ENCODE results near the gene KDM8.
A peak's percentile ranks its signal among the peaks of the same experiment; 100 is the strongest.

Gene KDM8

DNA sequence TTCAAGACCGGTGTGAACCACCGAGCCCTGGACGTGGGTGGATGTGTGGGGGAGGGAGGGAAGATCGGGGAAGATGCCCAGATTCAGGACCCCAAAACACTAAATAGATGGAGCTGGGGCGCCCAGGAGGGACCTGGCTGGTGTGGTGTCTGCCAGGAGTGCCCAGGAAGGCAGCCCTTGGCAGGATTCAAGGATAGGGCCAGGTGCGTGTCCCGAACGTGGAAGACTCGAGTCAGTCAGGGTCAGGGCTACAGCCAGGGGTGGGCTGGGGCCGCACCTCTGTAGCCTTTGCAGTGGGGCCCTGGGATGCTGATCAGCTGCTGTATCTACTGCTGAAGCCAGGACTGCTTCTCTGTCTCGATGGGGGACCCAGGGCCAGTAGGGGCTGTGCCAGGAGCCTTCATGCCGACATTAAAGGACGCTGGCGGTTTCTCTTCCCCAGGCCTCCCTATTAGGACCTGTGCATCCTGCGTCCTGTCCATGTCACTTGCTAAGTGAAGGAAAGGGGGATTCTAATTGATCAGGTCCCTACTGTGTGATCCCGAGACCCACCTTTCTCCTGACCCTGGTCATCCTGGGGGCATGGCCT, 13.1 kb downstream of the KDM8 start:
- DNase-seq: no peak

DNA sequence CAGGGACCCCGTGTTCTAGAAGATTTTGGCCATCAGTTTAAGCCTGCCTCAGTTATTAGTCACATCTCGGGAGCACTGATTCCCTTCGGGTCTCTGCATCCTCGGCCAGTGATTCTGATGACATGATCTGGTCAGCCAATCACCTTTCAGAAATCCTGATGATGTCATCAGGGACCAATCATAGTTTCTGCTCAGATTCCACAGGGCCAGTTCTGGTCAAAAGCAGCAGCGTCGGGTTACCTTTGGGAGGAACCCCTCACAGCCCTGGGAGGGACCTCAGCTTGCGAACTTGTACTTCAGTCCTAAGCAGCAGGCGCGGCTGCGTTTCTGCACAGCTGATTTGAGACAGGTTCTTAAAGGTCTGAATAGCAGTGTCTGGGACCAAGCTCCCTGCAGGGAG, 13.9 kb downstream of the KDM8 start:
- no peak for DNase-seq

DNA sequence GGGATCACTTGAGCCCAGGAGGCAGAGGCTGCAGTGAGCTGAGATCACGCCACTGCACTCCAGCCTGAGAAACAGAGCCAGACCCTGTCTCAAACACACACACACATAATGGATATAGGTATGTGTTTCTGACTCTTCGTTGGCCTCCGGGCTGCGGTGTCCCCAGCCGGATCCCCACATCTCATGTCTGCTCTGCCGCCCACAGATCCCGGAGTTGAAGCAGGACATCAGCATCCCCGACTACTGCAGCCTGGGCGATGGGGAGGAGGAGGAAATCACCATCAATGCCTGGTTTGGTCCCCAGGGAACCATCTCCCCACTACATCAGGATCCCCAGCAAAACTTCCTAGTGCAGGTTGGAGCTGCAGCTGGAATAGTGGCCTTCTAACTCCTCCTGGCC, 15.4 kb downstream of the KDM8 start:
- no peak for DNase-seq

DNA sequence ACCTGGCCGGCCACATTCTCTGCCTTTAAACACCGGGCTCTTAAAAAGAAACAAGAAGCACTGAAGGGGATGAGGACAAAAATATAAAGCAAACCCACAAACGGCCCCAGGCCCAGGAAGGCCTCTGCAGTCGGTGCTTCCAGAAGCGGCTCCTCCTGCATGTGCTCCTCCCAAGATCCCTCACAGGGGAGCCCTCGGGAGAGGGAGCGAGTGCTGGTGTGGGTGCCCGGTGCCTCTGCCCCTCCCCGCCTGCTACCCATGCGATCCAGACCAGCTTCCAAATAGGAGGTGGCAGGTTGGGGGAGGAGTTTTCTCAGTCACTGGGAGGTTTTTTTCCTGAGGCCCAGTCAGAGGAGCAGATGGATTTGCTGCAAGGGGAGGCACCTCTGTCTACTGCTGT, 15.8 kb downstream of the KDM8 start:
- DNase-seq: no peak

DNA sequence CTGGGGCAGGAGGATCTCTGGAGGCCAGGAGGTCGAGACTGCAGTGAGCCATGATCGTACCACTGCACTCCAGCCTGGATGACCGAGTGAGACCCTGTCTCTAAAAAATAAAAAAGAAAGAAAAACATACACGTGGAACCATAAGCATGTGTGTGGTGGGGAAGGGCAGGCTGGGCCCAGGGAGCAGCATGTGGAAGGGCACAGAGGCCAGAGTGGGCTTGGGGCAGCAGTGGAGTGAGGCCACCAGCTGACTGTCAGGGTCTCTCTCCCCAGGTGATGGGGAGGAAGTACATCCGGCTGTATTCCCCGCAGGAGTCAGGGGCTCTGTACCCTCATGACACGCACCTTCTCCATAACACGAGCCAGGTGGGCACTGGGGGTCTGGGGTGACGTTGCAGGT, 16.8 kb downstream of the KDM8 start:
- no peak for DNase-seq

DNA sequence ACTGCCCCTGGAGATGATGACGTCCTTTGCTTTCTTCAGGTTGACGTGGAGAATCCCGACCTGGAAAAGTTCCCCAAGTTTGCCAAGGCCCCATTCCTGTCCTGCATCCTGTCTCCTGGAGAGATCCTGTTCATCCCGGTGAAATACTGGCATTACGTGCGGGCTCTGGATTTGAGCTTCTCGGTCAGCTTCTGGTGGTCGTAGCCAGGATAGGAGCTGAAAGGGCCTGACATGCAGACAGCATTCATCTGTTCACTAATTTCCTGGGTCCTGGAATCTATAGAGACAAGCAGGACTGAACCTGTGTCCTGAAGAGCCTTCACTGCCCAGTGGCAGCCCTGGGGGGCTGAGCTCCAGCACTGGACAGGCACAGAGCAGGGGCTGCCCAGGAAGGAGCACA, 17.2 kb downstream of the KDM8 start:
- DNase-seq: no peak

DNA sequence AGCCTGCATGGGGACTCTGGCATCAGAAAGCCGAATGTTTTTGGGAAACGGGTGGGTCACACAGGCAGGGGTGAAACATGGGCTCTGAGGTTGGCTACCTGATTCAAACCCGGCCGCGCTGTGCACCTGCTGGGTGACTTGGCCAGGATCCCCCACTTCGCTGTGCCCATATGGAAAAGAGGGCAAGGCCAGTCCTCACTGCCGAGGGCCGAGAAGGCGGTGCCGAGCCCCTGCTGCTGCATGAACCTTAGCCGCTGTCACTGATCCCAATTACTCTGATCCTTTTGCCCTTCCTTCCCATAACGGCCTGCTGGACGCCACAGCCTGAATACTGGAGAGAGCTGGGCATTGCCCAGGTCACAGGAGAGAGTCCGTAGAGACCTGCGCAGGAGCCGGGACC, 17.7 kb downstream of the KDM8 start:
- no peak for DNase-seq

DNA sequence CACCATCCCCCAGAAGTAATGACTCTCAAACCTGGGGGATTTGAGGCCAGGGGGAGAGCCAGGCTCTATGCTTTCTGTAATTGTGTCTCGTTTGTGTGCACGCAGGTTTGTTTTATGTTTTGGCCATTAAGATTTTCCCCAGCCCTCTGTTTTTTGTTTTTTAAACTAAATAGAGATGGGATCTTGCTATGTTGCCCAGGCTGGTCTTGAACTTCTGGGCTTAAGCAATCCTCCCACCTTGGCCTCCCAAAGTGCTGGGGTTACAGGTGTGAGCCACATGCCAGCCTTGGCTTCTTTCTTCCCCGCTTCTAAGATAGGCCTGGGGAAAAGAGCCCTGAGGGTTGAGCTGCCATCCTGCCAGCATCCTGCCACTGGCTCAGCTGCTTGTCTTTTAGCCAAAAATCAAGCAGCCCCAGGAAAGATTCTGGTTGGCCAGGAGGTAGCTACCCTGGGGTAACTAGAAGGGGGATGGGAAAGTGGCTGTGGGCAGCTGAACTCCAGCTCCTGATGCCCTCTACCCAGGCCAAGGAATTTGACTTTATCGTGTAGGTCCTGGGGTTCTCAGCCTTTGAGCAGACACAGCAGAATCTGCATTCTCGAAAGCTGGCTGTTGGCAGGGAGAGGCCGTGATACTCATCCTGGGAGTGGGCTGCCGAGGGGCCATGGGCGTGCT, 18.4 kb downstream of the KDM8 start:
- DNase-seq: no peak

DNA sequence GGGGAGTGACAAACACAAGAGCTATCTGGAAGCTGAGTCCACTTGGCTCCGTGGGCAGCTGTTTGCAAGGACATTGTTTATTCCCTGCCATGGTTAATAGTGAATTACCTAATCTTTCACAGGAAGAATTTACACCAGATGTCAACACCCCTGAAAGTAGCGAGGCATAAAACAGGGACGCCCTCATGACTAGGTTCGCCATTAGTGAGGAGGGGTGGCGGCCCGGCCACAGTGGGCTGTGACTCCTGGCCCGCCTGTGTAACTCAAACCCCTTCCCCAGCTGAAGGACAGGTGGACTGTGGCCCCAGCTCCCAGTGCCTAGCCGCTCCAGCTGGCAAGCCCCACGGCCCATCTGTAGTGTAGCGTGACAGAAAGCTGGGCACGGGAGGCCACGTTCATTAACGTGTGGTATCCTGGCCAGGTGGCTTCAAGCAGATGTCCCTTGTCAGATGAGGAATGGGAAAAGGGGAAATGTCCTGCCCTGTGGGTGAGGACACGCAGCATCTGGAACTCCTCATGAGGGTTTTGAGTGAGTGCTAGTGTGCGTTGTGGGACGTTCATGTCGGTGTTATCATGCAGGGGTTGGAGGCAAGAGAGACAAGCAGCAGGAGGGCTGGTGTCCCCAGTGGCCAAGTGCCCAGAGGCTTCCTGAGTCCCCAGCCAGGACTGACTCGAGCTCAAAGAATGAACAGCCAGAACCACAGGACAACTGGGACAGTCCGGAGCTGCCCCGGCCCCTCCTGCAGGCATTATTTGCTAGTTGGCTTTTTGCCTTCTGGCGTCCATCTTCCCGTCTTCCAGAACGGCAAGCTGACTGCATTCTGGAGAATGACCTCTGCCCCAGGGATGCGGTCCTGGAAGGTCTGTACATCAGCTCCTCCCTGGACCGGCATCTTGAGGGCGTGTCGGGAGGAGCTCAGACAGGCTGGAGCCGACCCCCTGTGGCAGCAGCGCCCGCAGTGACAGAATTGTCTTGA, 19.2 kb downstream of the KDM8 start:
- no peak for DNase-seq

DNA sequence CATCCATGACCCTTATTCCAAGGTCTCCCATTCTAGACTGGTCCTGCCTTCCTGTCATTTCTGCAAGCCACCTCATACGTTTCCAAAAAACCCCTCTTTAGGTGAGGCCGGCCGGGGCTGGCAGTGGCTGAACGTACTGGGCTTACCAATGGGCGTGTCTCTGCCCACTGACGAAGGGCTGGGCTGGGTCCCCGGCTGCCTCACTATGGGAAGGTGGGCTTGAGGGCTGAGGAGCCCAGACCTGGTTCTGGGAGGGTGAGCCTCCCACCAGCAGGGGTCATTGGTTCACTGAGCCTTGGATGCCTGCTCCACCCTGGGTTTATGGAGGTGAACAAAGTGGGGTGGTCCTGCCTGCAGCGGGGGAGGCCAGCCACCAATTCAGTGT, 19.9 kb downstream of the KDM8 start:
- no peak for DNase-seq

DNA sequence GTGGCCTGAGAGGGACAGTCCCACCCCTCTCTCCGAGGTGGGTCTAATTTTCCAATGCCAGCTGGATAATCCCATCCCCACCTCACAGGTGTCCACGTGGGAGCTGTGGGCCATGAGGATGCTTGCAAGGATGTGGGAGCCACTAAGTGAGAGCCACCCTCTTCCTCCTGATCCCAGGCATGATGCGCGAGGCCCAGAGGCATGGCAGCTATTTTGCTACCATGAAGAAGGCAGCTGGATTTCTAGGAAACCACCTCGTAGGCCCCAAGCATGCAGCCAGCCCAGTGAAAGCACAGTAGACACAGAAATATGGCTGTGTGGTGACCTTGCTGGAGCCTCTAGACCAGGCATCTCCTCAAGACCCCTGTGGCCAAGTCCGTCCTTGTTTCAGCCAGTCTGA, 20.4 kb downstream of the KDM8 start:
- no peak for DNase-seq

DNA sequence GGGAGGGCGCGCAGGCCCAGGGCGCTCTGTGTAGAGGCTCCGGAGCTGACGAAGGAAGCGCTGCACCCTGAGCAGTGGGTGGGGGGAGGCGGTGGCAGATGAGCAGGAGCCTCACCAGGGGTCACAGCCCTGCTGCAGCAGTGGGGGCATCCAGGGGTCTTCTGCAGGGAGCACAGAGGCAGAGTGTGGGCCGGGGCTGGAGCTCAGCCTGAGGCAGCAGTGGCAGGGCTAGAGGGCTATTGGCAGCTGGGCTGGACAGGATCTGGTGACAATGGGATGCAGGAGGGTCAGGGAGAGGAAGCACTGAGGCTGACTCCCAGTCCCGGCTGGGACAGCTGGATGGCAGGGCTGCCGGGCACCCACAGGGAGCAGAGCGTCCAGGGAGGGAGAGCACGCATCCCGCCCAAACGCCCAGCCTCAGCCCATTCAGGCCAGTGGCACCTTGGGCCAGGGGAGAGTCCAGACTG, 21.0 kb downstream of the KDM8 start:
- no peak for DNase-seq

DNA sequence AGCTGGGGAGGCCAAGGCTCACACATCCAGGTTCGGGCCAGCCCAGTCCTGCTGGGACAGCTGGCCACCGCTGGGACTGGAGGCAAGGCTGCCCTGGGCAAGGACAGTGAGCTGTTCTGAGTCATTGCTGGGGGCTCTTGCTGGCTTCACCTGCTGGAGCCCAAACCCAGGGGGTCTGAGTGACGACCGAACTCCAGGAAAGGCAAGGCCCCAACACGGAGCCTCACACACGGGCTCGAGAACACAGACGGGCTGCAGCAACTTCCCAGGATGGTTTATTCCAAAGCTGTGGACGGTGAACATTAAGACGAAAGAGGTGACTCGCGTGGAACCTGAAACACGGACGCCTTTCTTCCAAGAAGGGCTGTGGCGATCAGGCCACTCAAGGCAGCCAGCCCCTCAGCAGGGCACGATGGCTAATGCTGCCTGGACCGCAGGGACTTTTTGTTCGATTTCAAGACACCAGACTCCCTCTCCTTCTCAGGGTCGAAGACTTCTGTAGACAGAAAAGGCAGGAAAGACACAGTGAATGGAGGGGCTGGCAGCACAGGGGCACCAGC, 21.5 kb downstream of the KDM8 start:
- DNase-seq: no peak

DNA sequence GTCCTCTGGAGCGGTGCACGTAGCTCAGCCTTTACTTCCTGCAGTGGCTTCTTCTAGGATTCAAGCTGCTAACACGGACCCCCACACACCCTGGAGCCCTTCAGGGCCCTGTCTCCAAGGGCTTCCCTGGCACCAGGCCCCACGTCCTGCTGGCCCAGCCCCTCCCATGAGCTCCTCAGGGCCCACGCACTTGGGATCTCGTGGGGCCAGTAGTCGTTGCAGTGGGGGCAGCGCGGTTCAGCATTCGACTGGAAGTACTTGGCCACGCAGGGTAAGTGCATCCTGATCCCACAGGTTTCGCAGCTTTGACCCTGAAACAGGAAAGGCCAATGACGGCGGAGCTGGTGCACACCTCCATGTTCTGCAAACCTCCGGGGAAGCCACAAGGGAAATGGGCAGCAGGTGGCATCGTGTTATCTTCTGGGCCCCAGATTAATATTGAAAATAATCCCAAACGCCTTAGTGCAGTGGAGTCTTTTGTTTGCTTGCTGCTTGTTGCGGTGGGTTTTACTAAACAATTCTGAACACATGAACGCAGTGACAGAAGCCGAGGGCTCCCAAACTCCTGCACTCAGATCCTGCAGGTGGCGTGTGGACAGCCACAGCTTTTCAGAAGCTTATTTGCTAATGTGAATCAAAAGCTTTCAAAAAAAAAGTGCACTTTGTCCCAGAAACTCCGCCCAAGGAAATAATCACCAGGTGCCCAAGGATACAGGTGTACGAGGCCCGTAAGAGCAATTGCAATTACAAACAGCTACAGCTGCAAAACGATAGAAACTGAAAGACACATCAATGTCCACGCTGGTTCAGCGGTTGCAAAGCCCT, 22.4 kb downstream of the KDM8 start:
- no peak for DNase-seq

DNA sequence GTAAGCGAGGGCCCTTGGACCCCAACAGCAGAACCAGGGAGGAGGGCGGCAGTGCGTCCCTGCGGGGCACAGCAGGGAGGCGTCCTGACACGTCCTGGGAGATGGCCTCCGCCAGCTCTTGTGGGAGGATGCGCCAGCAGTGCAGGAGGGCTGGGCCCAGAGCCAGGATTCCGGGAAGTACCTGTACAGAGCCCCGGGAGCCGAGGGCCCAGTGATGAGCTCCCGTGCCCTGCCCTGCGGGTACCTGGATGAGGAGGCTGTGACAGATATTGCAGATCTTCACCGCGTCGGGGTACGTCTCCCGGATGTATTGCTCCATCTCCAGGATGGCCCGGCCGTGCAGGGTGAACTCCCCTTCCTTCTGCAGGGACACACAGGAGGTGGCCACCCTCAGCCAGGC, 23.1 kb downstream of the KDM8 start:
- DNase-seq: no peak

DNA sequence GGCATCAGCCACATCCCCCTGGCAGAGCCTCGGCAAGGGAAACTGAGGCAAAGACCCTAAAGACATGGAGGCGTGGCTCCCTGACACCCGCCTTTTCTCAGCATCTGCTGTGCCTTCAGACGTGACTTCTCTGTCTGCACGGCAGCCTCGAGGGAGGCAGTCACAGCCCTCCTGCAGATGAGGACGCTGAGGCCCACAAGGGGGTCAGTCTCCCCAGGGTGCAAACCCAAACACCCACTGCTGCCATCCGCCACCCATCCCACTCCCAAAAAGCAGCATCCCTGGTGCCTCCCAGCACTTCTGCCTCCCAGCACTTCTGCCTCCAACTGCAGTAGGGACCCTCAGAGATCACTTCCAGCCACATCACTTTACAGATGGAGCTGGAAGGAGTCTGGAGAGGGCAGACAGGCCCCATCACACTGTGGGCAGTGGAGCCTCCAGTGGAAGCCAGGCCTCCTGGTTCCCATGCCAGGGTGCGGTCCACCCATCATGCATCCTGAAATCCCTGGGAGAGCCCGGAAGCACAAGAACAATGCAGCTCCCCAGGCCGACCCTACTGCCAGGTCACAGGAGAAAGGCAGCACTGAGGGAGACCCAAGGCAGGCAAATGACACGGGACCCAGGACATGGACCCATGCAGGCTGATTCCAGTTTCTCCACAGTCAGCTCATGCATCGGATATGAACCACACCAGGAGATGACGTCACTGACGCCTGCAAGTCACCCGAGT, 23.8 kb downstream of the KDM8 start:
- DNase-seq: no peak

DNA sequence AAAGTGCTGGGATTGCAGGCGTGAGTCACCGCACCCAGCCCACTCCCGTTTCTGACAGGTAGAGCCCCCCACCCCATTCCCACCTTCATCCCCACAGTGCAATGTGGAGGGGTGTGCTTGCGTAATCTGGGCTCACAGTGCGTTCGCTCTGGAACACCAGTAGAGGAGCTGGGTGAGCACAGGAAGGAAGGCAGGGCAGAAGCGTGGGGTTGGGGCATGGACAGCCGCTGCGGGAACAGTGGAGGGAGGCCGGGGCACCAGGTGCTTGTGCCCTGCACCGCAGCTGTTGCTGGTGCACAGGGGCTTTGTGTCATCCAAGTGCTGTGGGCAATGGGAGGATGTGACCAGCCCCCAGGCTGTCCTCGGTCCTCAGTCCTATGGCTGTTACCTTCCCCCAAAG, 24.7 kb downstream of the KDM8 start:
- DNase-seq: no peak

DNA sequence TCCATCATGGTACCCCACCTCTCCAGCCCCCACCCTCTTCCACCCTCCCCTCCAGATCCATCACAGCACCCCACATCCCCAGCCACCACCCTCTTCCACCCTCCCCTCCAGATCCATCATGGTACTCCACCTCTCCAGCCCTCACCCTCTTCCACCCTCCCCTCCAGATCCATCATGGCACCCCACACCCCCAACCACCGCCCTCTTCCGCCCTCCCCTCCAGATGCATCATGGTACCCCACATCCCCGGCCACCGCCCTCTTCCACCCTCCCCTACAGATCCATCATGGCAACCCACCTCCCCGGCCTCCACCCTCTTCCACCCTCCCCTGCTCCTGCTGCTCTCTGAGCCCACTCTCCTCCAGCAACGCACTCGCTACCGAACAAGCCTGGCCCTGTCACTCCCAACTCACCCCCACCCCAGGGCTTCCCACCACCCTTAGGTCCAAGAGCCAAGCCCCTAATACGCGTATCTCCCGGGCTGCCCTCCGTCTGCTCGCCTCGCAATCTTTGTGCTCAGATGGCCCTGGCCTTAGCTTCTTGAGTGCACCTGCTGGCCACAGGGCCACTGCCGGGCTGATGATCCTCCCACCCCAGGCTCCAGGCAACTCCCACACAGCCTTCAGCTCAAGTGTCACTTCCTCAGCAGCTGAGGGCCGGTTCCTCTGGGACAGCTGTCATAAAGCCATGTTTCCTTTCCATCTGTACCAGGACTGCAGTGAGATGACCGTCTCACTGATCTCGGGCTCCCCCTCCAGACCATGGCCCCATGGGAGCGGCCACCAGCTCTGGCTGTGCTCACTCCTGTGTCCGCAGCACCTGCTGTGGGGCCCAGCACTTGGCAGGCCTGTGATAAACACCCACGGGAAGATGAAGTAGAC, 25.5 kb downstream of the KDM8 start:
- no peak for DNase-seq

DNA sequence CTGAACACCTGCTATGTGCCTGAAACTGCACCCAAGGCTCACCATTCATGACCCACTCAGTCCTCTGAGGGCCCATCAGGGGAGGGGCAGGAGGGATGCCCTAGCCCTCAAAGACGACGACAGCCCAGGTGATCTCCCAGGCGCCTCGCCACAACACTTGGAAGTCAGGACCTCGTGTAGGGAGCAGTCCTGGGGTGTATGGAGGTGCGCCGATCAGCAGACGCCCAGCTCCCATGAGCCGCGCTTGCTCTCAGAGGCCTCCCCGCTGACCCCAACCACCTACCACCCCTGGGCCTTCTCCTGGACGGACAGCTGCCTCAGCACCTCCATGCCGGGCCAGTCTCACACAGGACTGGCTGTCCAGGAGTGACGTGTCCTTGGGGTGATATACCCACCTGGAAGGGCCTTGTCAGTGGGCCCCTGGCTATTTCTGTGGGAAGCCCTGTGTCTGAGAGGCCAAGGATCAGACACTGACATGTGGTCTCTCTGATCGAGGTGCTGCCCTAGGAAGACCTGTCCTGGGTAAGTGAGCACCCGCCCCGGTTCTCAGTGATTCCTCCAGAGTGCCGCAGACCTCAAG, 26.7 kb downstream of the KDM8 start:
- DNase-seq: no peak

DNA sequence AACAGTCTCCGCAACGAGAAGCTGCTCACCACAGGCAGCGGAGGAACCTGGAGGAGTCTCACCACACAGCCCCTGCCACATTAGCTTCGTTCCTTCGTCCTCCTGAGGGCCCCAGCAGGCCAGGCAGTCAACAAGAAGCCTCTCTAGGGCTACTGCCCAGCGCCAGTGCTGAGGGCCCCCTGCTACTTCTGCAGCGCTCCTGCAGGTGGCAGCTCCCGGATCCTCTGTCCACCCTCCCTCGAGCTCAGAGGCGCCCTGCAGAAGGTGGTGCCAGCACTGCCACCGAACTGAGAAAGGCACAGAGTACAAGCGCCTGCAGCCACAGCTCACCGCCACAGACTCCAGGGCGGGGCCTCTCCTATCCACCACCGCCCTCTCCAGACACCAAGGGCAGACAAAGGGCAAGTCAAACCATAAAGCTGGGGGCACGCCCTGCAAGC, 27.3 kb downstream of the KDM8 start:
- peak; percentile 33 for DNase-seq

All from effector CD8-positive, alpha-beta T cell (primary cell).